Sigmoid colon (tissue), 7 donors: ENCODE results near the gene IQGAP1. TPM values are rescaled to one million over a fixed set of nuclear protein-coding genes. Genes with fewer than 3 reads are reported as not detected.

ENCODE experiments used
- DNase-seq: peaks from one replicate; pipeline ENCODE4 v3.0.0-alpha.2; 2019
- H3K27ac ChIP-seq, 4 donors: fragments of 200-600 bp; sonication (generic); one replicate each; pipeline ENCODE4 v1.5.1; 2016 to 2019; ENCODE audit warnings: mild to moderate bottlenecking in 1 of 4
- H3K27me3 ChIP-seq, 3 donors: fragments of 200-600 bp; sonication (generic); one replicate each; pipeline ENCODE4 v1.5.1; 2019; ENCODE audit warnings: mild to moderate bottlenecking in 1 of 3
- H3K36me3 ChIP-seq, 4 donors: fragments of 200-600 bp; sonication (generic); one replicate each; pipeline ENCODE4 v1.5.1; 2016 to 2019
- H3K4me1 ChIP-seq, 4 donors: fragments of 200-600 bp; sonication (generic); one replicate each; pipeline ENCODE4 v1.5.1; 2017 to 2019
- H3K4me3 ChIP-seq, 4 donors: fragments of 200-600 bp; sonication (generic); one replicate each; pipeline ENCODE4 v1.5.1; 2017 to 2019; ENCODE audit warnings: mild to moderate bottlenecking in 2 of 4, moderate library complexity in 1 of 4
- H3K9me3 ChIP-seq, 4 donors: fragments of 200-600 bp in 3 of 4; sonication (generic) in 3 of 4; one replicate each; pipeline versions ENCODE4 v1.5.1 to v1.6.1; 2013 to 2019
- EP300 ChIP-seq, 4 donors: sonication (generic); formaldehyde crosslinking; IDR thresholded peaks; one replicate each; pipeline ENCODE4 v1.6.1; 2017; ENCODE audit warnings: antibody characterized with exemption in 4 of 4
- POLR2A ChIP-seq, 2 donors: fragments of 450-650 bp; IDR thresholded peaks; one replicate each; pipeline ENCODE4 v1.6.1; 2016; ENCODE audit warnings: antibody characterized with exemption in 2 of 2, mild to moderate bottlenecking in 2 of 2, moderate library complexity in 2 of 2
- POLR2AphosphoS5 ChIP-seq, 4 donors: sonication (generic); formaldehyde crosslinking; IDR thresholded peaks; one replicate each; pipeline ENCODE4 v1.6.1; 2017; ENCODE audit warnings: antibody characterized with exemption in 4 of 4
- WGBS, 2 donors: extraction: QIAGEN DNeasy Blood & Tissue Kit; methylation state at CpG; one replicate each; pipeline ENCODE4 v1.1.7; 2013; 5-methylcytosine and 5-hydroxymethylcytosine counted together
- intact Hi-C: fragments of 100-400 bp; cut with DNase I; formaldehyde crosslinking; loops from one replicate; pipeline ENCODE4 v1.15.1; 2023
- polyA plus RNA-seq, 3 donors: library from polyadenylated mRNA; stranded (reverse); fragments of 200-250 nt; gene quantifications; one replicate each; pipeline ENCODE4 v1.2.3, GENCODE V29; 2013
- total RNA-seq, 4 donors: library from RNA; depleted of rRNA; stranded (reverse); fragments of >200 nt; gene quantifications; one replicate each; pipeline ENCODE4 v1.1.0, GENCODE V29; 2016
- TF ChIP-seq, protein P1 (sequence below), 4 experiments: fragments of 450-650 bp in 3 of 4; fragments of 200-600 bp in 1 of 4; IDR thresholded peaks; one replicate each; pipeline ENCODE4 v1.5.1; 2016 to 2019; ENCODE audit warnings: antibody characterized with exemption in 4 of 4, mild to moderate bottlenecking in 3 of 4, moderate library complexity in 2 of 4
- donor health status: healthy with polysubstance abuse.
- donor health status: Bipolar disorder and iron deficiency.
- donor health status: healthy.

Gene IQGAP1
- total and polyA plus RNA-seq, 7 donors, result 96.7 to 283 (median 135) TPM

DNA sequence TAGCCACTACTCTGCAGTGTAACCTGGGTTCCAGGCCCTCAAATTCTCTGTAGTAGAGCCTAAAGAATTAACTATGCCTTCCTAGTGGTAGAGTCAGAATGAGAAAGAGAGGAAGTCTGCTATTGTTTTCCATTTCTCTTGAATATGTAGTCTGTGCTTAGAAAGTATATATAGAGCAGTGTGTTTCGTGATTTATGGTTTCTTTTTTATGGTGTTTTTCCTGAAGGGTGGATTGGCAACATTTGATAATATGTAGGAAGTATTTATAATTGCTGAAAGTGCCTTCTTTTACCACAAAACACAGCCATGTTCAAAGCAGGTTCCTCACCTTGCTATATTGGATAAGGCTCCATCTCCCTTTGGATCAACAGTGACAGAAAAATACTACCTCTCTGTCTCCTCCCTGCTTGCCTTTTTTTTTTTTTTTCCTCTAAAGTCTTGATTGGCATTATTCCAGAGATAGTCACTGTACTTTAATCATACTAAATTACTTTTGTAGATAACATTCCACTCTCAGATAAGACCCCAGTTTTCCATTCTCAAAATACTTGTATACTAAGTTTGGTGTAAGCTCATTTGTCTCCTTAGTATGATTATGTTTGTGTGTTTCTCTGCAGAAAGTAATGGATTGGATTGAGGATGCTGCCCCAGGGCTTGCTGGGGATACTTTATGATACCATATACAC lies 47.8 kb downstream of the IQGAP1 start:
- H3K36me3 ChIP-seq, result peaks cover 0 to 44% (median 5%) of the 10 kb centered on the region in 4 donors
- intact Hi-C loops, result no loop called here
- WGBS, 2 donors, result 16 to 54% methylated on average over 1 of the region's 1 CpG
- peaks cover 0 to 12% (median 8%) of the 10 kb centered on the region in 4 donors for H3K4me1 ChIP-seq
- H3K27me3 ChIP-seq, result no peaks in the 10 kb centered on the region
- H3K27ac ChIP-seq, result no peak overlapping the region
- no peak overlapping the region for H3K4me3 ChIP-seq
- TF ChIP-seq EP300 (IDR thresholded peaks at IDR 0.05) (no peak), POLR2A (IDR thresholded peaks at IDR 0.05) (no peak), POLR2AphosphoS5 (IDR thresholded peaks at IDR 0.05) (no peak)
- TF ChIP-seq, protein P1, sequence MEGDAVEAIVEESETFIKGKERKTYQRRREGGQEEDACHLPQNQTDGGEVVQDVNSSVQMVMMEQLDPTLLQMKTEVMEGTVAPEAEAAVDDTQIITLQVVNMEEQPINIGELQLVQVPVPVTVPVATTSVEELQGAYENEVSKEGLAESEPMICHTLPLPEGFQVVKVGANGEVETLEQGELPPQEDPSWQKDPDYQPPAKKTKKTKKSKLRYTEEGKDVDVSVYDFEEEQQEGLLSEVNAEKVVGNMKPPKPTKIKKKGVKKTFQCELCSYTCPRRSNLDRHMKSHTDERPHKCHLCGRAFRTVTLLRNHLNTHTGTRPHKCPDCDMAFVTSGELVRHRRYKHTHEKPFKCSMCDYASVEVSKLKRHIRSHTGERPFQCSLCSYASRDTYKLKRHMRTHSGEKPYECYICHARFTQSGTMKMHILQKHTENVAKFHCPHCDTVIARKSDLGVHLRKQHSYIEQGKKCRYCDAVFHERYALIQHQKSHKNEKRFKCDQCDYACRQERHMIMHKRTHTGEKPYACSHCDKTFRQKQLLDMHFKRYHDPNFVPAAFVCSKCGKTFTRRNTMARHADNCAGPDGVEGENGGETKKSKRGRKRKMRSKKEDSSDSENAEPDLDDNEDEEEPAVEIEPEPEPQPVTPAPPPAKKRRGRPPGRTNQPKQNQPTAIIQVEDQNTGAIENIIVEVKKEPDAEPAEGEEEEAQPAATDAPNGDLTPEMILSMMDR (IDR thresholded peaks at IDR 0.05), result no peak
- no peaks in the 10 kb centered on the region for H3K9me3 ChIP-seq
- DNase-seq, result no peak

DNA sequence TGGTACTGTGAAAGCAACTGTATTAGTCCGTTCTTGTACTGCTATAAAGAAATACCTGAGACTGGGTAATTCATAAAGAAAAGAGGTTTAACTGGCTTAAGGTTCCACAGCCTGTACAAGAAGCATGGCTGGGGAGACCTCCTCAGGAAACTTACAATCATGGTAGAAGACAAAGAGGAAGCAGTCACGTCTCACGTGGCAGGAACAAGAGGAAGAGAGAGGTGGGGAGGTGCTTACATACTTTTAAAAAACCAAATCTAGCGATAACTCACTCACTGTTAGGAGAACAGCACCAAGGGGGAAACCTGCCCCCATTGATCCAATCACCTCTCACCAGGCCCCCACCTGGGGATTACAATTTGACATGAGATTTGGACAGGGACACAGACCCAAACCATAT lies 48.9 kb downstream of the IQGAP1 start:
- H3K4me1 ChIP-seq, result peaks cover 0 to 12% (median 8%) of the 10 kb centered on the region in 4 donors
- no peak overlapping the region for H3K27ac ChIP-seq
- peaks cover 0 to 56% (median 11%) of the 10 kb centered on the region in 4 donors for H3K36me3 ChIP-seq
- DNase-seq, result no peak
- TF ChIP-seq POLR2A (IDR thresholded peaks at IDR 0.05) (no peak), POLR2AphosphoS5 (IDR thresholded peaks at IDR 0.05) (no peak), EP300 (IDR thresholded peaks at IDR 0.05) (no peak)
- TF ChIP-seq, protein P1 (IDR thresholded peaks at IDR 0.05), result no peak
- intact Hi-C loops, result no loop called here
- WGBS, 2 donors, result 79 to 86% methylated on average over 4 of the region's 4 CpGs
- H3K27me3 ChIP-seq, result no peaks in the 10 kb centered on the region
- no peaks in the 10 kb centered on the region for H3K9me3 ChIP-seq
- no peak overlapping the region for H3K4me3 ChIP-seq

DNA sequence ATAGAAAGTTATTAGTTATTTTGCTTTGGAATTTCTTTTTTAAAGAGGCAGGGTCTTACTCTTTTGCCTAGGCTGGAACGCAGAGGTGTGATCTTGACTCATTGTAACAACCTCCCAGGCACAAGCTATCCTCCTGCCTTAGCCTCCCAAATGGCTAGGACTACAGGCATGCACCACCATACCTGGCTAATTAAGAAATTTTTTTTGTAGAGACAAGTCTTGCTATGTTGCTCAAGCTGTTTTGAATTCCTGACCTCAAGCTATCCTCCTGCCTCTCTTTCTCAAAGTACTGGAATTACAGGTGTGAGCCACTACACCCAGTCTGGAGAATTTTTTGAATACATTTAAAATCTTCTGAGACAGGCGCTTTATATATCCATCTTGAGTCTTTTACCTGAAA lies 49.5 kb downstream of the IQGAP1 start:
- peaks cover 0 to 12% (median 6%) of the 10 kb centered on the region in 4 donors for H3K4me1 ChIP-seq
- intact Hi-C loops, result no loop called here
- H3K27ac ChIP-seq, result no peak overlapping the region
- H3K4me3 ChIP-seq, result no peak overlapping the region
- TF ChIP-seq, protein P1 (IDR thresholded peaks at IDR 0.05), result no peak
- TF ChIP-seq POLR2A (IDR thresholded peaks at IDR 0.05), result no peak
- no peak for TF ChIP-seq POLR2AphosphoS5 (IDR thresholded peaks at IDR 0.05)
- TF ChIP-seq EP300 (IDR thresholded peaks at IDR 0.05), result no peak
- H3K36me3 ChIP-seq, result peaks cover 0 to 61% (median 16%) of the 10 kb centered on the region in 4 donors
- 97 to 98% methylated on average over 2 of the region's 2 CpGs for WGBS, 2 donors
- H3K27me3 ChIP-seq, result no peaks in the 10 kb centered on the region
- DNase-seq, result no peak
- no peaks in the 10 kb centered on the region for H3K9me3 ChIP-seq

DNA sequence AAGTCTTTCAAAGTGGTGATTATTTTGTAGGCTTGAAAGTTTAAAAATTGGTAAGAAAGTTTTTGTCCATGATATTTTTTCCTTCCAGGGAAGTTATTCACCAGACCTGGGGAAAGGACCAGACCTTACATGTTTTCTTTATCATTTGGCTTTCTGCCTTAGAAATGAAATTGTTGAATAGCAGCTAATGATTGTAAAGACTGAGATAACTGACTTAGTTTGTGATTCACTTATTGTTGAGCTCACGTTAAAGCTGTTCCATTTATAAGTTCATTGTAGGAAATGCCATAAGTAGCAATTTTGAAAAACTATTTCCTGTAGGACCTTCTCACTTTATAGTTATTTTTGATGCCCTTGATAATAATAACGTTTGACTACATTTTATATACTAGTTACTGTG lies 51.9 kb downstream of the IQGAP1 start:
- Histone ChIP-seq H3K36me3 (peaks cover 4 to 68% (median 29%) of the 10 kb centered on the region in 4 donors), H3K4me3 (no peak overlapping the region), H3K27ac (no peak overlapping the region), H3K9me3 (no peaks in the 10 kb centered on the region), H3K4me1 (peaks cover 0 to 12% (median 5%) of the 10 kb centered on the region in 4 donors), H3K27me3 (no peaks in the 10 kb centered on the region)
- TF ChIP-seq, protein P1 (IDR thresholded peaks at IDR 0.05), result no peak
- TF ChIP-seq EP300 (IDR thresholded peaks at IDR 0.05), result no peak
- no peak for TF ChIP-seq POLR2AphosphoS5 (IDR thresholded peaks at IDR 0.05)
- TF ChIP-seq POLR2A (IDR thresholded peaks at IDR 0.05), result no peak
- intact Hi-C loops, result no loop called here
- no peak for DNase-seq
- WGBS, 2 donors, result 19 to 54% methylated on average over 2 of the region's 2 CpGs
